Thymus (tissue), 14 donors: ENCODE data around the gene HOMEZ. TPM values are rescaled to one million over a fixed set of nuclear protein-coding genes. Genes with fewer than 3 reads are reported as not detected.
"Not testable (repeated sequence)": the region's sequence is repeated elsewhere in the genome, so short reads cannot be mapped to it uniquely, and the experiment has no call there.

ENCODE experiments used
- DNase-seq, 9 donors: peaks; one replicate each; pipeline ENCODE4 v3.0.0-alpha.2; 2013; ENCODE audit warnings: low spot score in 9 of 9, low read depth in 6 of 9, missing footprints in 1 of 9
- H3K27ac ChIP-seq, 2 donors: one replicate each; pipeline ENCODE4 v1.5.1; 2013; ENCODE audit warnings: control low read depth in 1 of 2, low read depth in 1 of 2, low read length in 1 of 2, mild to moderate bottlenecking in 1 of 2, moderate library complexity in 1 of 2
- H3K27me3 ChIP-seq, 2 donors: one replicate each; pipeline ENCODE4 v1.5.1; 2013; ENCODE audit warnings: low read length in 1 of 2; ENCODE audit not compliant: control insufficient read depth in 2 of 2, insufficient read depth in 1 of 2
- H3K36me3 ChIP-seq, 2 donors: one replicate each; pipeline ENCODE4 v1.5.1; 2013; ENCODE audit warnings: low read length in 1 of 2, mild to moderate bottlenecking in 1 of 2, moderate library complexity in 1 of 2; ENCODE audit not compliant: control insufficient read depth in 2 of 2, insufficient read depth in 2 of 2
- H3K4me1 ChIP-seq, 2 donors: one replicate each; pipeline ENCODE4 v1.5.1; 2013; ENCODE audit warnings: low read length in 2 of 2; ENCODE audit not compliant: control insufficient read depth in 2 of 2, insufficient read depth in 2 of 2
- H3K4me3 ChIP-seq, 2 donors: one replicate each; pipeline ENCODE4 v1.5.1; 2013; ENCODE audit warnings: low read length in 2 of 2, control low read depth in 1 of 2, mild to moderate bottlenecking in 1 of 2
- H3K9me3 ChIP-seq, 2 donors: one replicate each; pipeline ENCODE4 v1.5.1; 2013; ENCODE audit warnings: low read length in 1 of 2, mild to moderate bottlenecking in 1 of 2; ENCODE audit not compliant: control insufficient read depth in 2 of 2, insufficient read depth in 1 of 2
- WGBS: extraction: QIAGEN DNeasy Blood & Tissue Kit; methylation state at CpG from one replicate; pipeline ENCODE4 v1.1.7; 2013; 5-methylcytosine and 5-hydroxymethylcytosine counted together
- long read RNA-seq, 10 donors: transcript quantifications; one replicate each; lab custom pipeline, GENCODE V29; 2026
- polyA plus RNA-seq: library from polyadenylated mRNA; stranded (reverse); fragments of 200-250 nt; gene quantifications from one replicate; pipeline ENCODE4 v1.2.3, GENCODE V29; 2013
- total RNA-seq: library from RNA; stranded (reverse); fragments of 120-200 nt; gene quantifications from one replicate; pipeline ENCODE4 v1.2.4, GENCODE V29; 2013
- donor health status: healthy.

The HOMEZ gene, protein sequence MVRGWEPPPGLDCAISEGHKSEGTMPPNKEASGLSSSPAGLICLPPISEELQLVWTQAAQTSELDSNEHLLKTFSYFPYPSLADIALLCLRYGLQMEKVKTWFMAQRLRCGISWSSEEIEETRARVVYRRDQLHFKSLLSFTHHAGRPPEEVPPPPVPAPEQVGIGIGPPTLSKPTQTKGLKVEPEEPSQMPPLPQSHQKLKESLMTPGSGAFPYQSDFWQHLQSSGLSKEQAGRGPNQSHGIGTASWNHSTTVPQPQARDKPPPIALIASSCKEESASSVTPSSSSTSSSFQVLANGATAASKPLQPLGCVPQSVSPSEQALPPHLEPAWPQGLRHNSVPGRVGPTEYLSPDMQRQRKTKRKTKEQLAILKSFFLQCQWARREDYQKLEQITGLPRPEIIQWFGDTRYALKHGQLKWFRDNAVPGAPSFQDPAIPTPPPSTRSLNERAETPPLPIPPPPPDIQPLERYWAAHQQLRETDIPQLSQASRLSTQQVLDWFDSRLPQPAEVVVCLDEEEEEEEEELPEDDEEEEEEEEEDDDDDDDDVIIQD
- 10.6 TPM for total RNA-seq
- polyA plus RNA-seq: 10.2 TPM
- long read RNA-seq, donor 1: 0 reads
- long read RNA-seq, donor 2: 0 reads
- long read RNA-seq, donor 3, full-length matches to known transcripts: 4 of 14 reads
- long read RNA-seq, donor 3, partial matches to known transcripts: 10 of 14 reads
- long read RNA-seq, donor 3, other reads (novel, unspliced or antisense): 0 of 14 reads
- long read RNA-seq, donor 4, full-length matches to known transcripts: 1 of 1 reads
- long read RNA-seq, donor 4, partial matches to known transcripts: 0 of 1 reads
- long read RNA-seq, donor 4, other reads (novel, unspliced or antisense): 0 of 1 reads
- long read RNA-seq, donor 5, full-length matches to known transcripts: 6 of 6 reads
- long read RNA-seq, donor 5, partial matches to known transcripts: 0 of 6 reads
- long read RNA-seq, donor 5, other reads (novel, unspliced or antisense): 0 of 6 reads
- long read RNA-seq, donor 6, full-length matches to known transcripts: 2 of 489 reads
- long read RNA-seq, donor 6, partial matches to known transcripts: 481 of 489 reads
- long read RNA-seq, donor 6, other reads (novel, unspliced or antisense): 6 of 489 reads
- long read RNA-seq, donor 7, full-length matches to known transcripts: 11 of 11 reads
- long read RNA-seq, donor 7, partial matches to known transcripts: 0 of 11 reads
- long read RNA-seq, donor 7, other reads (novel, unspliced or antisense): 0 of 11 reads
- long read RNA-seq, donor 8, full-length matches to known transcripts: 3 of 142 reads
- long read RNA-seq, donor 8, partial matches to known transcripts: 40 of 142 reads
- long read RNA-seq, donor 8, other reads (novel, unspliced or antisense): 99 of 142 reads
- long read RNA-seq, donor 9, full-length matches to known transcripts: 3 of 282 reads
- long read RNA-seq, donor 9, partial matches to known transcripts: 279 of 282 reads
- long read RNA-seq, donor 9, other reads (novel, unspliced or antisense): 0 of 282 reads
- long read RNA-seq, donor 10, full-length matches to known transcripts: 4 of 321 reads
- long read RNA-seq, donor 10, partial matches to known transcripts: 317 of 321 reads
- long read RNA-seq, donor 10, other reads (novel, unspliced or antisense): 0 of 321 reads

DNA sequence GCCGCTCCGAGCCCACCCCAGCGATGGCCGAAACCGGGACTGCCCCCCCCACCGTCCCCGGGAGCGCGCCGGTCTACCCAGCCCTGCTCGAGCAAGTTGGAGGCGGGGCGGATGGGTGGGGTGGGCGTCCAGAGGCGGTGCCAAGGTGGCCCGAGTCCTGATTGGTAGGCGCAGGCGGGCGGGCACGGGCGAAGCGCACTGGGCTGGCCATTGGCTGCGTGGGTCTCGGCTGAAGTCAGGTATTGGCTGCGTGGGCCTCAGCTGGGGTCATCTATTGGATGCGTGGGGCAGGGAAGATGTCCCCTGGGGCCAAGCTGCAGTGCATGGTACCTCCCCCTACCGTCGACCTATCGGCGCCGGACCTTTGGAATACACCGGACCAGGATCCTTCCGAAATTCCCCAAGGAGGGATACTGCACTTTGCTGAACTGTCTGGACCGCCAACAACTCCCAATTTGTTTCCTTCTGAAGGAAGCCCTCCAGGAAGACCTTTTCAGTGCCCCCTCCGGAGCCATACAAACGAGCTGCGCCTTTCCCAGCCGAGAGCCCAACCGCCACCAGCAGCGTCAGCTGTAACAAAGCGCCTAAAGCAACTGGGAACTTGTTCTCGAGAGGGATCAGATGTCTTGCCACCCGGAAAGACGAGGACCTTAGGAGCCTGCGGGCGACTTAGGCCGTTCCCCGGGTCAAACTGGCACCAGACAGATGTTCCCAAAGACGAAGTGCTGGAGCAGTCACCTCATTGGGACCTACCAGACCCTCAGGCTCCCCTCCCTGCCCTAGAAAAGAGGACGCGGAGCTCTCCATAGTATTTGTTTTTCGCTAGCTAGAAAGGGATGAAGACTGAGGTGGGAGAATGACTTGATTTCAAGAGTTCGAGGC lies at the start of gene HOMEZ:
Gene HOMEZ, minus strand, starts transcription at position 113 of the 882 bp plus-strand sequence. CDS start 180 bp downstream, outside the sequence.
- H3K36me3 ChIP-seq: peaks cover 0 to 4% of the 10 kb centered on the region in 2 donors
- no peaks in the 10 kb centered on the region for H3K27me3 ChIP-seq
- H3K4me1 ChIP-seq: peaks cover 3 to 15% of the 10 kb centered on the region in 2 donors
- H3K4me3 ChIP-seq: peak within 1 kb of the TSS; percentile 80 to 92
- WGBS: 1% methylated on average over 53 of the region's 53 CpGs
- peak; percentile 83 to 97 (median 91) for DNase-seq
- H3K9me3 ChIP-seq: no peaks in the 10 kb centered on the region
- peak within 1 kb of the TSS; percentile 89 to 91 for H3K27ac ChIP-seq

DNA sequence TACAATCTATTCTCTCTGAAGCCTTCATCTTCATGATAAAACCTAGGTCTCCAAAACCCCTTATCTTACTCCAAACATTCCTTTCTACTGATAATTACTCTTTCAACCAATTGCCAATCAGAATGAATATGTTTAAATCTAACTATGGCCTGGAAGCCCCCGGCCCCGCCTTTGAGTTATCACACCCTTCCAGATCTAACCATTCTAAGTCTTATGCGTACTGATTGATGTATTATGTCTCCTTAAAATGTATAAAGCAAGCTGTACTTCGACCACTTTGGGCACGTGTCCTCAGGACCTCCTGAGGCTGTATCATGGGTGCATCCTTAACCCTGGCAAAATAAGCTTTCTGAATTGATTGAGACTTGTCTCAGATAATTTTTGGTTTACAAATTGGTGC lies 49.7 kb upstream of the HOMEZ start:
- no peak overlapping the region for H3K27ac ChIP-seq
- H3K27me3 ChIP-seq: peaks cover 0 to under 1% of the 10 kb centered on the region in 2 donors
- no peaks in the 10 kb centered on the region for H3K36me3 ChIP-seq
- H3K4me1 ChIP-seq: no peaks in the 10 kb centered on the region
- 96% methylated on average over 5 of the region's 5 CpGs for WGBS
- H3K9me3 ChIP-seq: no peaks in the 10 kb centered on the region
- no peak overlapping the region for H3K4me3 ChIP-seq
- no peak for DNase-seq

DNA sequence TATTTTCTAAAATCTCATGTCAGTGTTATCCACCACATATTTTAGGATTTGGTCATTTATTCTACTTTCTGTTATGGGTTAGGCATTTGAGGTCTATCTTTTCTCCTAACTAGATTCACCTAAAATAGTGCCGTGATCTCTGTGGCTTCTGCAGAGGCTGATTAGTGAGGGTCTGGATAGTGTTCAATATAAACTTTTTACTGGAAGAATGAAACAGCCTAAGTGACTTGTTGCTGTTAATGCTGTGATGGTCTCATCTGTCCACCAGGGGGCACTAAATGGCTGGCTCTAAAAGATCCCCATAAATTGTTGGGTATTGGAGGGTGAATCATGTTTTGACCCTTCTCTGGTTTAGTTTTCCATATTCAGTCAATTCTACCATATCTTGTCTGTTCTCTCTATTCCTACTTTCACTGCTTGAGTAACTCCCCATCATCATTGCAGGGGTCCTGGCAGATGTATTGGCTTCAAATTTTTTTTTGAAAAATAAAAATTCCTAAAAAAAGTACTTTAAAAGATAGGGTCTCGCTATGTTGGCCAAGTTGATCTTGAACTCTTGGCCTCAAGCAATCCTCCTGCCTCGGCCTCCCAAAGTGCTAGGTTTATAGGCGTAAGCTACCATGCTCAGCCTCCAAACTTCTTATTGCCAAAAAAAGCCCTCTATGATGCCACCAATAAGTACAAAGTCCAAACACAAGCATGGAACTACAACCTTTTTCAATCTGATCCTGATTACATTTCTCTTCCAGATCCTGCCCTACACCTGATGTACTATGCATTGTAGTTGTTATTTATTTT lies 42.2 kb upstream of the HOMEZ start:
- no peak overlapping the region for H3K27ac ChIP-seq
- peaks cover under 1 to 1% of the 10 kb centered on the region in 2 donors for H3K4me1 ChIP-seq
- DNase-seq: peak in 7 of 9 donors; percentile 50 to 79 (median 65)
- H3K36me3 ChIP-seq: peaks cover 25 to 26% of the 10 kb centered on the region in 2 donors
- H3K4me3 ChIP-seq: no peak overlapping the region
- H3K27me3 ChIP-seq: peaks cover 0 to 2% of the 10 kb centered on the region in 2 donors
- WGBS: 53% methylated on average over 4 of the region's 4 CpGs
- H3K9me3 ChIP-seq: no peaks in the 10 kb centered on the region

DNA sequence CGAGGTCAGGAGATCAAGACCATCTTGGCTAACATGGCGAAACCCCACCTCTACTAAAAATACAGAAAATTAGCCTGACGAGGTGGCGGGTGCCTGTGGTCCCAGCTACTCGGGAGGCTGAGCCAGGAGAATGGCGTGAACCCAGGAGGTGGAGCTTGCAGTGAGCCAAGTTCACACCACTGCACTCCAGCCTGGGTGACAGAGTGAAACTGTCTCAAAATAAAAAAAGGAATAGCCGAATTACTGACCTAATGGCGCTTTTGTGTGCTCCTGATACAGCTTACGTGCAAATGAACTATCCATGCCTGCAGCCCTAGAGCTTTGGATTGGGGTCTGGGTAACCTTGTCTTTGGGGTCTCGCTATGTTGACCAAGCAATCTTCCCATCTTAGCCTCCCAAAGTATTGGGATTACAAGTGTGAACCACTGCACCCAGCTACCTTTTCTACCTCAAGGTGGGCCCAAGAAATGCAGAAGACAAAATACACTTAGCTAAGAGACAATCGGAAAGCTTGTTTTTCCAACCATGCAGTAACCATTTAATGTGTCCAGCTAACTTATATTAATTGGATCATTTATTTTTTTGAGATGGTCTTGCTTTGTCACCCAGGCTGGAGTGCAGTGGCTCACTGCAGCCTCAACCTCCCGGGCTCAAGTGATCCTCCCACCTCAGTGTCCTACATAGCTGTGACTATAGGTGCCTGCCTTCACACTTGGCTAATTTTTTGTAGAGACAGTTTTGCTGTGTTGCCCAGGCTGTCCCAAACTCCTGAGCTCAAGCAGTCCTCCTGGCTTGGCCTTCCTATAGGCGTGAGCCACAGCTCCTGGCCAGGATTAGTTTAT lies 40.8 kb upstream of the HOMEZ start:
- Histone ChIP-seq H3K36me3 (peaks cover 29 to 31% of the 10 kb centered on the region in 2 donors), H3K9me3 (no peaks in the 10 kb centered on the region), H3K27me3 (peaks cover 0 to 2% of the 10 kb centered on the region in 2 donors), H3K27ac (no peak overlapping the region), H3K4me3 (no peak overlapping the region), H3K4me1 (peaks cover 7 to 8% of the 10 kb centered on the region in 2 donors)
- 96% methylated on average over 13 of the region's 13 CpGs for WGBS
- DNase-seq: no peak

DNA sequence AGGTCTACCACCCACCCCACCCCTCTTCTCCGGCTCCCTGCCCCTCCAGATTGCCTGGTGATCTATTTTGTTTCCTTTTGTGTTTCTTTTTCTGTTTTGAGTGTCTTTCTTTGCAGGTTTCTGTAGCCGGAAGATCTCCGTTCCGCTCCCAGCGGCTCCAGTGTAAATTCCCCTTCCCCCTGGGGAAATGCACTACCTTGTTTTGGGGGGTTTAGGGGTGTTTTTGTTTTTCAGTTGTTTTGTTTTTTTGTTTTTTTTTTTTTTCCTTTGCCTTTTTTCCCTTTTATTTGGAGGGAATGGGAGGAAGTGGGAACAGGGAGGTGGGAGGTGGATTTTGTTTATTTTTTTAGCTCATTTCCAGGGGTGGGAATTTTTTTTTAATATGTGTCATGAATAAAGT lies 39.8 kb upstream of the HOMEZ start:
- H3K9me3 ChIP-seq, H3K27me3 ChIP-seq, H3K27ac ChIP-seq, DNase-seq, H3K4me1 ChIP-seq, H3K4me3 ChIP-seq: not testable (repeated sequence)
- peaks cover 29 to 31% of the 10 kb centered on the region in 2 donors for H3K36me3 ChIP-seq
- WGBS: 99% methylated on average over 5 of the region's 5 CpGs

DNA sequence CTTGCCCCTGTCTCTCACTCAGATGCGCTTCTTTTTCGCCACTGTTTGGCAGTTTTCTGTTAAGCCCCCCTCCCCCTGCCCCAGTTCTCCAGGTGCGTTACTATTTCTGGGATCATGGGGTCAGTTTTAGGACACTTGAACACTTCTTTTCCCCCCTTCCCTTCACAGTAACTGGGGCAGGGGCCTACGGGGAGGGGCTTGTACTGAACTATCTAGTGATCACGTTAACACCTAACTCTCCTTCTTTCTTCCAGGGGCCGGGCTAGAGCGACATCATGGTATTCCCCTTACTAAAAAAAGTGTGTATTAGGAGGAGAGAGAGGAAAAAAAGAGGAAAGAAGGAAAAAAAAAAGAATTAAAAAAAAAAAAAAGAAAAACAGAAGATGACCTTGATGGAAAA lies 39.1 kb upstream of the HOMEZ start:
- Histone ChIP-seq H3K36me3 (peaks cover 29 to 31% of the 10 kb centered on the region in 2 donors), H3K4me1 (peaks cover 7 to 16% of the 10 kb centered on the region in 2 donors), H3K4me3 (no peak overlapping the region), H3K9me3 (peaks cover 0 to 5% of the 10 kb centered on the region in 2 donors), H3K27ac (no peak overlapping the region), H3K27me3 (no peaks in the 10 kb centered on the region)
- no peak for DNase-seq
- WGBS: 96% methylated on average over 7 of the region's 7 CpGs

DNA sequence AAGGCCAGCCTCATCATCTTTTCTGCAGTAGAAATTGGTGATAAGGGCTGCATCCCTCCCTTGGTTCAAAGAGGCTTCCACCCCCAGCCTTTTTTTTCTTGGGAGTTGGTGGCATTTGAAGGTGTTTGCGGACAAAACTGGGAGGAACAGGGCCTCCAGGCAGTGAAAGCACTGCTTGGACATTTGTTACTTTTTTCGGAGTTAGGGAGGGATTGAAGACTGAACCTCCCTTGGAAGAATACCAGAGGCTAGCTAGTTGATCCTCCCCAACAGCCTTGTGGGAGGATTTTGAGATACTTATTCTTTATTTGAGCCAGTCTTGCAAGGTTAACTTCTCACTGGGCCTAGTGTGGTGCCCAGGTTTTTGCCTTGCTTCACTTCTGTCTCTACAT lies 38.5 kb upstream of the HOMEZ start:
- DNase-seq: no peak
- no peak overlapping the region for H3K4me3 ChIP-seq
- WGBS: 99% methylated on average over 2 of the region's 2 CpGs
- H3K9me3 ChIP-seq: peaks cover 0 to 5% of the 10 kb centered on the region in 2 donors
- H3K27ac ChIP-seq: no peak overlapping the region
- peaks cover 10 to 17% of the 10 kb centered on the region in 2 donors for H3K4me1 ChIP-seq
- peaks cover 29 to 31% of the 10 kb centered on the region in 2 donors for H3K36me3 ChIP-seq
- no peaks in the 10 kb centered on the region for H3K27me3 ChIP-seq
